H9 (cell line): Measurements from ENCODE around the gene ATP8A2. TPM values are rescaled to one million over a fixed set of nuclear protein-coding genes. Genes with fewer than 3 reads are reported as not detected.

Experiments used
- DNase-seq: peaks from one replicate; pipeline ENCODE4 v3.0.0-alpha.2; 2017
- H2AFZ ChIP-seq: one replicate; pipeline ENCODE4 v1.6.1; 2013; ENCODE audit warnings: mild to moderate bottlenecking, low read length, control low read depth, moderate library complexity
- H2AK5ac ChIP-seq: 2 replicates; pipeline ENCODE4 v1.6.1; 2013; ENCODE audit warnings: low read length, control low read depth, mixed read lengths; ENCODE audit not compliant: insufficient read length
- H2BK120ac ChIP-seq: one replicate; pipeline ENCODE4 v1.6.1; 2013; ENCODE audit warnings: low read depth, mild to moderate bottlenecking, low read length, control low read depth, inconsistent platforms; ENCODE audit not compliant: poor library complexity, severe bottlenecking
- H2BK12ac ChIP-seq: 2 replicates; pipeline ENCODE4 v1.6.1; 2013; ENCODE audit warnings: low read length, control low read depth, mixed read lengths, low read depth; ENCODE audit not compliant: insufficient read length
- H2BK15ac ChIP-seq: 2 replicates; pipeline ENCODE4 v1.6.1; 2013; ENCODE audit warnings: low read depth, low read length, control low read depth
- H2BK20ac ChIP-seq: one replicate; pipeline ENCODE4 v1.6.1; 2013; ENCODE audit warnings: low read depth, mild to moderate bottlenecking, low read length, control low read depth, inconsistent platforms; ENCODE audit not compliant: poor library complexity, severe bottlenecking
- H2BK5ac ChIP-seq: 2 replicates; pipeline ENCODE4 v1.6.1; 2013; ENCODE audit warnings: low read length, control low read depth, mixed read lengths; ENCODE audit not compliant: insufficient read length
- H3K14ac ChIP-seq: 2 replicates; pipeline ENCODE4 v1.6.1; 2013; ENCODE audit warnings: low read length, control low read depth; ENCODE audit not compliant: insufficient read depth
- H3K18ac ChIP-seq: 2 replicates; pipeline ENCODE4 v1.6.1; 2013; ENCODE audit warnings: low read depth, mild to moderate bottlenecking, mixed read lengths, low read length, control low read depth; ENCODE audit not compliant: insufficient read length
- H3K23ac ChIP-seq: 2 replicates; pipeline ENCODE4 v1.6.1; 2013; ENCODE audit warnings: low read length, control low read depth, mixed read lengths, low read depth; ENCODE audit not compliant: insufficient read length
- H3K23me2 ChIP-seq: 2 replicates; pipeline ENCODE4 v1.6.1; 2013; ENCODE audit warnings: low read depth, mild to moderate bottlenecking, mixed read lengths, low read length, control low read depth; ENCODE audit not compliant: insufficient read length, poor library complexity, severe bottlenecking
- H3K27ac ChIP-seq: 2 replicates; pipeline ENCODE4 v1.5.1; 2013; ENCODE audit warnings: low read length, control low read depth, mixed read lengths, low read depth; ENCODE audit not compliant: insufficient read length
- H3K27me3 ChIP-seq: 2 replicates; pipeline ENCODE4 v1.6.1; 2013; ENCODE audit warnings: low read length, control low read depth, inconsistent platforms; ENCODE audit not compliant: insufficient read depth
- H3K4ac ChIP-seq: 2 replicates; pipeline ENCODE4 v1.6.1; 2013; ENCODE audit warnings: low read depth, mild to moderate bottlenecking, control low read depth, inconsistent platforms, low read length, moderate library complexity
- H3K4me1 ChIP-seq: 2 replicates; pipeline ENCODE4 v1.6.1; 2013; ENCODE audit warnings: low read length, control low read depth, inconsistent platforms; ENCODE audit not compliant: insufficient read depth
- H3K4me2 ChIP-seq: 2 replicates; pipeline ENCODE4 v1.6.1; 2013; ENCODE audit warnings: low read length, control low read depth, mixed read lengths; ENCODE audit not compliant: insufficient read length, insufficient read depth
- H3K56ac ChIP-seq: 2 replicates; pipeline ENCODE4 v1.6.1; 2013; ENCODE audit warnings: low read depth, mild to moderate bottlenecking, mixed read lengths, low read length, control low read depth; ENCODE audit not compliant: insufficient read length
- H3K79me1 ChIP-seq: 2 replicates; pipeline ENCODE4 v1.6.1; 2013; ENCODE audit warnings: low read depth, mild to moderate bottlenecking, moderate library complexity, low read length, control low read depth, inconsistent platforms; ENCODE audit not compliant: insufficient read depth, poor library complexity, severe bottlenecking
- H3K79me2 ChIP-seq: 2 replicates; pipeline ENCODE4 v1.6.1; 2013; ENCODE audit warnings: low read length, control low read depth, inconsistent platforms; ENCODE audit not compliant: insufficient read depth
- H3K9ac ChIP-seq: 2 replicates; pipeline ENCODE4 v1.6.1; 2013; ENCODE audit warnings: low read length, control low read depth, mixed read lengths; ENCODE audit not compliant: insufficient read length; ENCODE audit errors: extremely low read depth
- H3K9me3 ChIP-seq: one replicate; pipeline ENCODE4 v1.6.1; 2013; ENCODE audit warnings: low read depth, low read length, inconsistent platforms; ENCODE audit not compliant: control insufficient read depth
- H3T11ph ChIP-seq: one replicate; pipeline ENCODE4 v1.6.1; 2013; ENCODE audit warnings: mild to moderate bottlenecking, low read length, control low read depth, inconsistent platforms
- H4K20me1 ChIP-seq: one replicate; pipeline ENCODE4 v1.6.1; 2013; ENCODE audit not compliant: control insufficient read depth, insufficient read length, insufficient read depth
- H4K5ac ChIP-seq: 2 replicates; pipeline ENCODE4 v1.6.1; 2013; ENCODE audit warnings: low read depth, mild to moderate bottlenecking, mixed read lengths, low read length, control low read depth; ENCODE audit not compliant: insufficient read length
- H4K8ac ChIP-seq: replicated peaks from 2 replicates; pipeline ENCODE4 v1.6.1; 2013; ENCODE audit warnings: low read length, control low read depth, mixed read lengths, low read depth; ENCODE audit not compliant: insufficient read length
- H4K91ac ChIP-seq: 2 replicates; pipeline ENCODE4 v1.6.1; 2013; ENCODE audit warnings: low read depth, mild to moderate bottlenecking, moderate library complexity, mixed read lengths, low read length, control low read depth; ENCODE audit not compliant: insufficient read length
- H3K27ac Mint-ChIP-seq, 3 experiments: 2 replicates in 2 of 3; 3 replicates in 1 of 3; pipeline ENCODE4 v1.8.0; 2020 to 2021; ENCODE audit warnings: mixed read lengths in 3 of 3, mild to moderate bottlenecking in 1 of 3, moderate library complexity in 1 of 3
- H3K27me3 Mint-ChIP-seq: 2 replicates; pipeline ENCODE4 v1.8.0; 2021; ENCODE audit warnings: low read depth, mild to moderate bottlenecking, moderate library complexity, mixed read lengths
- H3K36me3 Mint-ChIP-seq, 3 experiments: 2 replicates in 2 of 3; 3 replicates in 1 of 3; pipeline ENCODE4 v1.8.0; 2020 to 2021; ENCODE audit warnings: low read depth in 3 of 3, mixed read lengths in 3 of 3; ENCODE audit not compliant: insufficient read depth in 1 of 3
- H3K4me1 Mint-ChIP-seq, 2 experiments: 2 replicates each; pipeline ENCODE4 v1.8.0; 2020; ENCODE audit warnings: mixed read lengths in 2 of 2
- H3K4me3 Mint-ChIP-seq, 2 experiments: 2 replicates in 1 of 2; 3 replicates in 1 of 2; pipeline ENCODE4 v1.8.0; 2020 to 2021; ENCODE audit warnings: mild to moderate bottlenecking in 2 of 2, mixed read lengths in 2 of 2, moderate library complexity in 1 of 2
- H3K9me3 Mint-ChIP-seq, 2 experiments: 2 replicates in 1 of 2; 3 replicates in 1 of 2; pipeline ENCODE4 v1.8.0; 2020; ENCODE audit warnings: mild to moderate bottlenecking in 2 of 2, mixed read lengths in 2 of 2, moderate library complexity in 1 of 2
- WGBS: extraction: QIAGEN DNeasy Blood & Tissue Kit; methylation state at CpG from one replicate; pipeline ENCODE4 v1.1.7; 2013; ENCODE audit warnings: missing lambda C conversion rate, low lambda C conversion rate, mixed read lengths; ENCODE audit not compliant: insufficient read length; ENCODE audit errors: extremely low coverage; 5-methylcytosine and 5-hydroxymethylcytosine counted together
- total RNA-seq: library from RNA; stranded (reverse); gene quantifications from 2 replicates; pipeline ENCODE4 v1.2.1, GENCODE V29; 2021
- TF ChIP-seq, protein P1 (sequence below): fragments of 200-600 bp; sonication (generic); conservative IDR thresholded peaks from 3 replicates; pipeline ENCODE4 v1.8.0; 2021; ENCODE audit warnings: antibody characterized with exemption, mild to moderate bottlenecking

The ATP8A2 gene
- total RNA-seq, 1 experiment from 2014 or later: 18.2 TPM

DNA sequence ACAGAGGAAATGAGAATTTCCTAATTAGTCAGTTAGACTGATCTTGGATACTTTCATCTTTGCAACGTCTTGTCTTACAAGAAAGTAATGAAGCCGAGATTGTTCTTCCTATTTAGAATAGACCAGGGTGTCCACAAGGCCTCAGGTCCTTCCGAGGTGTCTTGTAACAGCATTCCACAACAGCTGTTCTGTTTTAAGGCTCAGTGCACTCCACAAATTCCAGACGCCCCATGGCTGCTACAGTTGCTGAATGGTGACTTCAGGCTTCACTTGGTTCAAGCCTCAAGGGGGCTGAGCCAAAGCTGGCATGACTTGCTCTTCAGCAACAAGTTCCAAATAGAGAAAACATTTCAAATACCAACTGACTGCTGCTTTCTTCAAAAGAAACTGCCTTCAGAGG lies 536.6 kb downstream of the ATP8A2 start:
- WGBS: no CpG with 5 or more reads among the region's 4 CpGs
- Histone ChIP-seq H3K4me2 (no peak overlapping the region), H2BK5ac (no peak overlapping the region), H4K8ac (no peak overlapping the region), H3K27me3 (no peaks in the 10 kb centered on the region), H3K4me1 (peaks cover 28% of the 10 kb centered on the region; the same call in 1 of the 2 replicates), H3K14ac (no peak overlapping the region), H4K20me1 (no peaks in the 10 kb centered on the region), H2AFZ (no peak overlapping the region), H2BK120ac (no peak overlapping the region), H3K23ac (no peak overlapping the region), H2BK20ac (no peak overlapping the region), H2BK15ac (no peak overlapping the region), H2AK5ac (no peak overlapping the region), H3K56ac (no peak overlapping the region), H4K91ac (no peak overlapping the region), H3K18ac (no peak overlapping the region), H3K27ac (no peak overlapping the region), H3K79me2 (no peaks in the 10 kb centered on the region), H3K9ac (no peak overlapping the region), H3T11ph (no peak overlapping the region), H3K79me1 (no peaks in the 10 kb centered on the region), H3K23me2 (no peaks in the 10 kb centered on the region), H3K4ac (no peak overlapping the region), H3K9me3 (no peaks in the 10 kb centered on the region), H2BK12ac (no peak overlapping the region), H4K5ac (no peak overlapping the region)
- no peaks in the 10 kb centered on the region; a peak in 1 of 5 replicates for H3K9me3 Mint-ChIP-seq
- peaks cover 0 to 2% (median 0%) of the 10 kb centered on the region in 3 experiments; a peak in 1 of 7 replicates for H3K36me3 Mint-ChIP-seq
- H3K4me1 Mint-ChIP-seq: peaks cover 42 to 46% of the 10 kb centered on the region in 2 experiments
- TF ChIP-seq, protein P1, sequence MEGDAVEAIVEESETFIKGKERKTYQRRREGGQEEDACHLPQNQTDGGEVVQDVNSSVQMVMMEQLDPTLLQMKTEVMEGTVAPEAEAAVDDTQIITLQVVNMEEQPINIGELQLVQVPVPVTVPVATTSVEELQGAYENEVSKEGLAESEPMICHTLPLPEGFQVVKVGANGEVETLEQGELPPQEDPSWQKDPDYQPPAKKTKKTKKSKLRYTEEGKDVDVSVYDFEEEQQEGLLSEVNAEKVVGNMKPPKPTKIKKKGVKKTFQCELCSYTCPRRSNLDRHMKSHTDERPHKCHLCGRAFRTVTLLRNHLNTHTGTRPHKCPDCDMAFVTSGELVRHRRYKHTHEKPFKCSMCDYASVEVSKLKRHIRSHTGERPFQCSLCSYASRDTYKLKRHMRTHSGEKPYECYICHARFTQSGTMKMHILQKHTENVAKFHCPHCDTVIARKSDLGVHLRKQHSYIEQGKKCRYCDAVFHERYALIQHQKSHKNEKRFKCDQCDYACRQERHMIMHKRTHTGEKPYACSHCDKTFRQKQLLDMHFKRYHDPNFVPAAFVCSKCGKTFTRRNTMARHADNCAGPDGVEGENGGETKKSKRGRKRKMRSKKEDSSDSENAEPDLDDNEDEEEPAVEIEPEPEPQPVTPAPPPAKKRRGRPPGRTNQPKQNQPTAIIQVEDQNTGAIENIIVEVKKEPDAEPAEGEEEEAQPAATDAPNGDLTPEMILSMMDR: no peak
- H3K4me3 Mint-ChIP-seq: no peak overlapping the region
- no peak for DNase-seq
- H3K27me3 Mint-ChIP-seq: no peaks in the 10 kb centered on the region
- H3K27ac Mint-ChIP-seq: peak overlapping the region in 1 of 3 experiments; percentile 21; a peak in 1 of 7 replicates
